Activated CD4-positive, alpha-beta T cell treated with anti-CD3 and anti-CD28 coated beads for 36 hours (primary cell): ENCODE measurements around the gene FAM83G. TPM values are rescaled to one million over a fixed set of nuclear protein-coding genes. Genes with fewer than 3 reads are reported as not detected.

Experiments
- ATAC-seq: fragments of 200-7000 bp; cut with Tn5 transposase; one replicate; pipeline ENCODE4 v1.10.0; 2021; ENCODE audit warnings: mild to moderate bottlenecking, moderate library complexity
- CTCF ChIA-PET: fragments of 350-600 bp; sonication (Branson Sonifier 250); formaldehyde crosslinking; loops from one replicate; lab custom pipeline; 2021; ENCODE audit warnings: antibody characterized with exemption; lab: Charles Lee
- POLR2A ChIA-PET: fragments of 350-600 bp; sonication (Branson Sonifier 250); formaldehyde crosslinking; loops from one replicate; lab custom pipeline; 2021; ENCODE audit warnings: antibody characterized with exemption, inconsistent platforms; lab: Charles Lee
- DNase-seq: peaks from one replicate; pipeline ENCODE4 v3.0.0-alpha.2; 2020
- H3K27ac Mint-ChIP-seq: one replicate; pipeline ENCODE4 v1.8.0; 2021; ENCODE audit warnings: mixed read lengths
- H3K27me3 Mint-ChIP-seq: one replicate; pipeline ENCODE4 v1.8.0; 2021; ENCODE audit warnings: mixed read lengths
- H3K36me3 Mint-ChIP-seq: one replicate; pipeline ENCODE4 v1.8.0; 2021; ENCODE audit warnings: low read depth, mixed read lengths
- H3K4me1 Mint-ChIP-seq: one replicate; pipeline ENCODE4 v1.8.0; 2021; ENCODE audit warnings: mixed read lengths
- H3K4me3 Mint-ChIP-seq: one replicate; pipeline ENCODE4 v1.8.0; 2021; ENCODE audit warnings: mild to moderate bottlenecking, moderate library complexity, mixed read lengths
- H3K9me3 Mint-ChIP-seq: one replicate; pipeline ENCODE4 v1.8.0; 2021; ENCODE audit warnings: low read depth, mixed read lengths
- intact Hi-C, 2 experiments: fragments of 100-400 bp; cut with DNase I in 1 of 2; cut with micrococcal nuclease in 1 of 2; formaldehyde crosslinking; loops; one replicate each; pipeline versions ENCODE4 v1.14.2 to v1.15.1; 2022 to 2024; cut with DNase I, micrococcal nuclease
- total RNA-seq, 2 experiments: library from RNA; stranded (reverse); gene quantifications; one replicate each; pipeline ENCODE4 v1.2.3, GENCODE V29; 2021

The FAM83G gene
- total RNA-seq, 2 experiments from 2014 or later = 11.1 to 14.3 TPM

DNA sequence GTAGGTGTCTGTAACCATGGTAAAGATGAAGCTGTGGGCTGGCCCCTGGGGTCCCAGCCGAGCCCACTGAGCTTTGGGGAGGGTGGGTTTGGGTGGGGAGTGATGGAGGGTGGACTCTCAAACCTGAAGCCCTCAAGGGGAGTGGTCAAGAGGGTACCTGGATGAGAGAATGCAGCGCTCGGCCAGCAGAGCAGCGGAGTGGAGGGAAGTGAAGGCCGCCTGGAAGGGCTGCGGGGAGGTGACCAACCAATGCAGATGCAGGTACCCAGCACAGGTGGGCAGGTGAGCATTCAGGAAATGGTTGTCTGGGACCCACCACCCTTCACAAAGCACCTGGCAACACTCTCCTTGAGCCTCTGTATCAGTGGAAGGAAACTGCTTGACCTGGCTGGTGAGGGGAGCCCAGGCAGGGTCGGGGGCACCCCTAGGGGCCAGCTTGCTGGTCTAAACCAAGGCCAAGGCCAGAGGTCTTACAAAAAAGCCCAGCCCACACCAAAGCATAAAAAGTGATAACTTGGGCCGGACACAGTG is 56.0 kb downstream of the FAM83G start:
- Mint-ChIP-seq H3K36me3 (no peaks in the 10 kb centered on the region), H3K4me1 (peaks cover 3% of the 10 kb centered on the region), H3K4me3 (no peak overlapping the region), H3K9me3 (no peaks in the 10 kb centered on the region), H3K27me3 (no peaks in the 10 kb centered on the region), H3K27ac (no peak overlapping the region)
- intact Hi-C loops = loop anchor here in 1 of 2 experiments (10.0 kb wide), 1 partner anchor 46 kb away; no protein-coding TSS in a partner anchor
- POLR2A ChIA-PET = no interaction called here
- CTCF ChIA-PET = no interaction called here
- ATAC-seq (no peak), DNase-seq (no peak)

GRCh38 chr17:18947866-18948265 is 56.7 kb downstream of the FAM83G start:
- ATAC-seq (no peak), DNase-seq (no peak)
- no peaks in the 10 kb centered on the region for H3K36me3 Mint-ChIP-seq
- no peaks in the 10 kb centered on the region for H3K27me3 Mint-ChIP-seq
- intact Hi-C loops = loop anchor here in 1 of 2 experiments (10.0 kb wide), 1 partner anchor 47 kb away; no protein-coding TSS in a partner anchor
- no peak overlapping the region for H3K27ac Mint-ChIP-seq
- CTCF ChIA-PET = no interaction called here
- H3K4me3 Mint-ChIP-seq = no peak overlapping the region
- POLR2A ChIA-PET = no interaction called here
- H3K4me1 Mint-ChIP-seq = no peaks in the 10 kb centered on the region
- no peaks in the 10 kb centered on the region for H3K9me3 Mint-ChIP-seq

- ChIA-PET CTCF (no interaction called here), POLR2A (no interaction called here)
- intact Hi-C loops = loop anchor here in 1 of 2 experiments (10.0 kb wide), 1 partner anchor 48 kb away; no protein-coding TSS in a partner anchor
- ATAC-seq = no peak
- Mint-ChIP-seq H3K9me3 (no peaks in the 10 kb centered on the region), H3K4me1 (no peaks in the 10 kb centered on the region), H3K27ac (no peak overlapping the region), H3K27me3 (no peaks in the 10 kb centered on the region), H3K36me3 (no peaks in the 10 kb centered on the region), H3K4me3 (no peak overlapping the region)
- DNase-seq = no peak
Observed at GRCh38 chr17:18946536-18946935, 58.0 kb downstream of the FAM83G start.

DNA sequence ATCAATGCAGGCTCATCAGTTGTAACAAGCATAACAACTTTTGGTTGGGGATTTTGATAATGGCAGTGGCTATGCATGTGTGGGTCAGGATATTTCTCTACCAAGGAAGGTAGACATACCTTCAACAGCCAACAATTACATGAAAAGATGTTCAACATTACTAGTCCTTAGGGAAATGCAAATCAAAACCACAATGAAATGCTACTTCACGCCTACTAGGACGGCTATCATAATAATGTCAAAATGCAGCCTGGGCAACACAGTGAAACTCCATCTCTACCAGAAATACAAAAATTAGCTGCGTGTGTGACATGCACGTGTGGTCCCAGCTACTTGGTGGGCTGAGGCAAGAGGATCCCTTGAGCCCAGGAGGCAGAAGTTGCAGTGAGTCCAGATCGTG is 59.9 kb downstream of the FAM83G start:
- H3K36me3 Mint-ChIP-seq = no peaks in the 10 kb centered on the region
- POLR2A ChIA-PET = no interaction called here

GRCh38 chr17:18938692-18939023 is 65.9 kb downstream of the FAM83G start:
- DNase-seq = no peak
- intact Hi-C loops = loop anchor here in 1 of 2 experiments (5.0 kb wide), 1 partner anchor 49 kb away; no protein-coding TSS in a partner anchor
- no peaks in the 10 kb centered on the region for H3K9me3 Mint-ChIP-seq
- H3K4me3 Mint-ChIP-seq = no peak overlapping the region
- no peak for ATAC-seq
- no peaks in the 10 kb centered on the region for H3K27me3 Mint-ChIP-seq
- POLR2A ChIA-PET = no interaction called here
- no peak overlapping the region for H3K27ac Mint-ChIP-seq
- no peaks in the 10 kb centered on the region for H3K36me3 Mint-ChIP-seq
- CTCF ChIA-PET = interaction anchor here (0.9 to 1.7 kb wide), 4 partner anchors 8 to 22 kb away, joined by 3 to 12 read pairs (median 4); no protein-coding TSS in a partner anchor
- peaks cover 4% of the 10 kb centered on the region for H3K4me1 Mint-ChIP-seq

More for the DNA sequence above, 59.9 kb downstream of the FAM83G start:
- H3K4me1 Mint-ChIP-seq = no peaks in the 10 kb centered on the region
- H3K27me3 Mint-ChIP-seq = no peaks in the 10 kb centered on the region
- no peak overlapping the region for H3K27ac Mint-ChIP-seq
- no peak overlapping the region for H3K4me3 Mint-ChIP-seq
- H3K9me3 Mint-ChIP-seq = no peaks in the 10 kb centered on the region
- CTCF ChIA-PET = interaction anchor here (0.7 to 1.4 kb wide), 3 partner anchors 10 to 388 kb away, joined by 3 to 4 read pairs (median 3); no protein-coding TSS in a partner anchor
- DNase-seq = no peak
- intact Hi-C loops = loop anchor here in 1 of 2 experiments (10.0 kb wide), 1 partner anchor 50 kb away; no protein-coding TSS in a partner anchor
- ATAC-seq = no peak

GRCh38 chr17:18937981-18938691 is 66.4 kb downstream of the FAM83G start:
- ChIA-PET POLR2A (no interaction called here), CTCF (interaction anchor here (0.6 to 1.7 kb wide), 4 partner anchors 8 to 39 kb away, joined by 3 to 12 read pairs (median 4); no protein-coding TSS in a partner anchor)
- H3K27me3 Mint-ChIP-seq = no peaks in the 10 kb centered on the region
- peaks cover under 1% of the 10 kb centered on the region for H3K36me3 Mint-ChIP-seq
- intact Hi-C loops = loop anchor here in 1 of 2 experiments (5.0 kb wide), 1 partner anchor 49 kb away; no protein-coding TSS in a partner anchor
- H3K4me1 Mint-ChIP-seq = peaks cover 9% of the 10 kb centered on the region
- H3K9me3 Mint-ChIP-seq = no peaks in the 10 kb centered on the region
- no peak overlapping the region for H3K4me3 Mint-ChIP-seq
- no peak overlapping the region for H3K27ac Mint-ChIP-seq
- no peak for DNase-seq
- no peak for ATAC-seq

DNA sequence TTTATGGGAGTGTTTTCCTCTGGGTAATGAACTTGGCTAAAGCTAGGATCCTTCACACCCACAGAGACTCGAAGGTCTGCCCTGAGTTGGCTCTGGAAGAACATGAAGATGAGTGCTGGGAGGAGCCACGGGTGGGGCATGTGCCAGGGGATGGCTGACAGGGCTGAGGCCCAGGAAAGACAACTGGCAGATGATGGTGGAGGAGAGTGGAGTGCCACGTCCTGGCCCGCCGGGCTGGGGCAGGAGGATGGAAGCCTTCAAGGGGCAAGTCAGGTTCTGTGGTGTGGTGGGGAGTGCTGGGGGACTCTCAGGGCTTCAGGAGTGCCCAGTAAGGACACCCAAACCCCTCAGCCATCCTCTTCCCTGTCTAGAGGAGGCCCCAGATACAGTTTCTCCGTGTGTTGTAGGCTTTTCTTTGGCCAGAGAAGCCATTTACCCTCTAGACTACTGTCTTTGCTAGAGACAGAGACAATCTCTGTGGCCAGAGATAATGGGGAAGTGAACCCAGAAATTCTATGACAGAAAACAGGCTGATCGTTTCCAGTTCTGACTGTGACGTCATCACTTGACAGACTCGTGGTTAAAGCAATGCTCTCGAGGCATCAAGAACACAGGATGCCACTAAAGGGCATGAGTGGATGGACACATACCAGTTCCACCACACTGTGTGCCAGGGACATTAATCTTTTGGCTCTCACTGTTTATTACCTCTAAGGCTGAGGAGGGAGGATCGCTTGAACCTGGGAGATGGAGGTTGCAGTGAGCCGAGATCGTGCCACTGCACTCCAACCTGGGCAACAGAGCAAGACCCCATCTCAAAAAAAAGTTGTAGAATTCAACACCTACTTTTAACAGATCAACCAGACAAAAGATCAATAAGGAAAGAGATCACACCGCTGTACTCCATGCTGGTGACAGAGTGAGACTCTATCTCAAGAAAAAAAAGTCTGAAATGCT is 71.2 kb downstream of the FAM83G start:
- POLR2A ChIA-PET = interaction anchor here (0.6 kb wide), 1 partner anchor 24 kb away, joined by 3 read pairs; no protein-coding TSS in a partner anchor
- Mint-ChIP-seq H3K4me1 (peaks cover 26% of the 10 kb centered on the region), H3K36me3 (peaks cover 31% of the 10 kb centered on the region), H3K9me3 (no peaks in the 10 kb centered on the region), H3K27ac (peak overlapping the region; percentile 31), H3K4me3 (no peak overlapping the region), H3K27me3 (no peaks in the 10 kb centered on the region)
- DNase-seq (peak; percentile 21), ATAC-seq (peak; percentile 66)
- CTCF ChIA-PET = interaction anchor here (1.1 to 1.7 kb wide), 3 partner anchors 11 to 73 kb away, joined by 3 to 8 read pairs (median 4); no protein-coding TSS in a partner anchor
- intact Hi-C loops = no loop called here

DNA sequence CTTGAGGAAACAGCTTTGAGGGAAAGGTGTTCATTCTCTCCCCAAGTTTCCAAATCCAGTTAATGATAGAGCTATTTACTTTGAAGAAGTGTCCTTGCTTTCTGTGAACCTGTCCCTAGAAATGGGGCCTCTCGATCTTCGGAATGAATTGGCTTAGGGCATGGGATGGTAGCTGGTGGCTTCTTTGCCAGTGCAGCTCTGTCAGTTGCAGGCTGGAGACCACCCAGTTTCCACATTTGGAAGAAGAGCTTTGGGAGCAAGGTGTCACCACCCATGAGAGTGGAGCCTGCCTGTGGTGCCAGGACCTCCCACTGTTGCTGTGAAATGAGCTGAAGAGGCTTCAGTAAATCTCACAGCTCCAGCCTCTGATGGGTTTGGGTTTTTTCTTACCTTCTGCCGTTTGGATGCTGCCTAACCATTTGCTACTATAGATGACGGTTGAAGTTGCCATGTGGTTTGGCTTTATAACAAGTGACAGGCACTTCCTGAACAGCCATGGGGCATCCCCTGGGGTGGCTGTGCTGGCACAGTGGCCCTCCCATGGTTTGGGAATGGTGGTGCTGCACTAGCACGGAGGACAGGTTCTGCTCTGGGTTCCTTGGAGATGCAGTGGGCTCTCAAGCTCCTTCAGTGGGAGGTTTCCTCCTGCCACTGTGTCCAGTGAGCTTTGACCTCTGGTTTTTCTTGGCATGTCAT is 72.1 kb downstream of the FAM83G start:
- peak overlapping the region; percentile 31 for H3K27ac Mint-ChIP-seq

DNA sequence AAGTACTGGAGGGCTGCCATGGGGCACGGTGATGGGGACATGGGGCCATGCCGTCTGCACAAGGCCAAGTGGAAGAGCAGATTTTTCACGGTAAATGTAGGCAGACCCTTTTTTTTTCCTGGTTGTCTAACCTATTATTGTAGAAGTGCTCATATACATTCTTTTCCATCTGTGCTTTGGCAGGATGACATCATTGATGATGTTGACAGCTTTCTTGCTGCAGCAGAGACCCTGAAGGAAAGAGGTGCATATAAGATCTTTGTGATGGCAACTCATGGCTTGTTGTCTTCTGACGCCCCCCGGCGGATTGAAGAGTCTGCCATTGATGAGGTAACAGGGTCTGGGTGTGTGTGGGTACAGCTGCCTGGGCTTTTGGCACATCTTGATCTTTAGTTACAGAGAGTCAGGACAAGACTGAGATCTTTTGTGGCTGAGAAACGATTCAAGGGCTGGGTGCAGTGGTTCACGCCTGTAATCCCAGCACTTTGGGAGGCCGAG is 75.9 kb downstream of the FAM83G start:
- ChIA-PET POLR2A (no interaction called here), CTCF (no interaction called here)
- H3K36me3 Mint-ChIP-seq = peaks cover 51% of the 10 kb centered on the region
- no peak for ATAC-seq
- no peaks in the 10 kb centered on the region for H3K27me3 Mint-ChIP-seq
- DNase-seq = peak; percentile 17
- H3K27ac Mint-ChIP-seq = no peak overlapping the region
- H3K4me1 Mint-ChIP-seq = peaks cover 39% of the 10 kb centered on the region
- intact Hi-C loops = no loop called here
- H3K4me3 Mint-ChIP-seq = no peak overlapping the region
- no peaks in the 10 kb centered on the region for H3K9me3 Mint-ChIP-seq

More for the DNA sequence above, 72.1 kb downstream of the FAM83G start:
- Mint-ChIP-seq H3K4me1 (peaks cover 26% of the 10 kb centered on the region), H3K4me3 (no peak overlapping the region), H3K36me3 (peaks cover 34% of the 10 kb centered on the region), H3K27me3 (no peaks in the 10 kb centered on the region), H3K9me3 (no peaks in the 10 kb centered on the region)
- intact Hi-C loops = no loop called here
- ATAC-seq (peak; percentile 81), DNase-seq (peak; percentile 46)
- POLR2A ChIA-PET = interaction anchor here (0.6 kb wide), 1 partner anchor 23 kb away, joined by 3 read pairs; no protein-coding TSS in a partner anchor
- CTCF ChIA-PET = interaction anchor here (0.6 to 2.7 kb wide), 5 partner anchors 11 to 777 kb away, joined by 3 to 8 read pairs (median 4); no protein-coding TSS in a partner anchor

- intact Hi-C loops = no loop called here
- peak overlapping the region; percentile 53 for H3K27ac Mint-ChIP-seq
Observed at GRCh38 chr17:18925187-18925586, 79.4 kb downstream of the FAM83G start.

More at GRCh38 chr17:18925187-18925586, 79.4 kb downstream of the FAM83G start:
- no peak overlapping the region for H3K4me3 Mint-ChIP-seq
- DNase-seq = no peak
- CTCF ChIA-PET = interaction anchor here (0.6 to 0.7 kb wide), 4 partner anchors 18 to 140 kb away, joined by 3 to 6 read pairs (median 3); no protein-coding TSS in a partner anchor
- no peaks in the 10 kb centered on the region for H3K9me3 Mint-ChIP-seq
- H3K27me3 Mint-ChIP-seq = no peaks in the 10 kb centered on the region
- POLR2A ChIA-PET = no interaction called here
- peaks cover 35% of the 10 kb centered on the region for H3K36me3 Mint-ChIP-seq
- H3K4me1 Mint-ChIP-seq = peaks cover 41% of the 10 kb centered on the region
- peak; percentile 14 for ATAC-seq
